SKM-1 (cell line): Measurements from ENCODE around the gene CUTC.
"Not testable (repeated sequence)": the region's sequence is repeated elsewhere in the genome, so short reads cannot be mapped to it uniquely, and the experiment has no call there.

Source experiments
- DNase-seq: peaks from one replicate; lab custom pipeline; 2025; ENCODE audit not compliant: unreplicated experiment; lab: John Stamatoyannopoulos, UW

Gene CUTC

DNA sequence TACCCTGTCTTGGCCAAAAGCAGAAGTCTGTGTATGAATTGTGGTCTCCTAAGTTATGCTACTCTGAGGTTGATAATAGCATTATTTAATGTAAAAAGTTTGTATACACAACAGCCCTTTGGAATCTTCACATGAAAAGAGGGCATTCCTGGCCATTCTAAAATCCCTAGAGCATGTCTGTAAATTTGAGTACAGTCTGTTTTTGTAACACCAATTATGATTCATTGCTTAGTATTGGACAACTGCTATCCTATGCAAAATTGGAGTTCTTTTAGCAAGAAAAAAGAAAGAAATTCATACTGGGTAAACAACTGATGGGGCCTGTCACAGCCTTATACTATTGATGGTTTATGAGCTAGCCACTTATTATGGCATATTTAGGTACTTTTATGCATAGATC, 10.2 kb downstream of the CUTC start:
- no peak for DNase-seq

GRCh38 chr10:99742701-99743100, 10.7 kb downstream of the CUTC start:
- DNase-seq, result no peak

GRCh38 chr10:99743841-99744240, 11.8 kb downstream of the CUTC start:
- no peak for DNase-seq

- DNase-seq, result not testable (repeated sequence)
Measured at GRCh38 chr10:99746166-99746565, 14.1 kb downstream of the CUTC start.

GRCh38 chr10:99748823-99749451, 16.9 kb downstream of the CUTC start:
- no peak for DNase-seq

- no peak for DNase-seq
Measured at GRCh38 chr10:99750641-99751040, 18.6 kb downstream of the CUTC start.

DNA sequence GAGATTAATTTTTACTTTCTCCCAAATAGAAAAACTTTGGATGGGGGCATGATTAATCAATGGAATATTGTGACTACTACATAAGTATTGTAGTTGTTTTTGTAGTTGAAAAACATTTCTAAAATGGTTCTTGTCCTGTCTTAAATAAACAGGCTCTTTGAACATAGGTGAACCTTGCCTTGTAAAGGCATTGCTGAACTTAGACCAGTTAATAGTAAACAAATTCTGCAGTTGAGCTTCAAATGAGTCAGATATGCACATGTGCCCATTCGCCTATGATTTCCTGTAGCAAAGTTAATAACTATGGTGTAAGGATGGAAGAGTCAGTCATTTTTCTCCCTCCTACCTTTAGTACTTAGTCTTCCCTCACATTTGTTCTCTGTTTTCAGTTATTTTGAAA, 22.6 kb downstream of the CUTC start:
- DNase-seq, result no peak

DNA sequence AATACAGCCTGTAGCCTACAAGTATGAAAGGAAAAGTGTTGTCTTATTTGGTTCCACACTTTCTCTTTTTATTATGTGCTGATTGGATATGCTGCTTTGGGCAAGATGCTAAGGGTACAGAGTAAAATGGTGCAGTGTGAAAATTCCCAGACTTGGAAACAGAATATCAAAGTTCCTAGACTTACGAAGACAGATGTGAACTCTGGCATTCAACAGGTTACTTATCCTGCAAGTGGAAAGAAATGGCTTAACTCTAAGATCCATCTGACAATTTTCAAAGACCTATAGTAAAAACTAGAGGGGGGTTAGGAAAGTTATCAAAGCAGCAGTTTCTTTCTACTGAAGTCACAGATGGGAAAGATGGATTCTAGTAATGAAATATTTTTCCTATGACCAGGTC, 24.1 kb downstream of the CUTC start:
- DNase-seq, result no peak

DNA sequence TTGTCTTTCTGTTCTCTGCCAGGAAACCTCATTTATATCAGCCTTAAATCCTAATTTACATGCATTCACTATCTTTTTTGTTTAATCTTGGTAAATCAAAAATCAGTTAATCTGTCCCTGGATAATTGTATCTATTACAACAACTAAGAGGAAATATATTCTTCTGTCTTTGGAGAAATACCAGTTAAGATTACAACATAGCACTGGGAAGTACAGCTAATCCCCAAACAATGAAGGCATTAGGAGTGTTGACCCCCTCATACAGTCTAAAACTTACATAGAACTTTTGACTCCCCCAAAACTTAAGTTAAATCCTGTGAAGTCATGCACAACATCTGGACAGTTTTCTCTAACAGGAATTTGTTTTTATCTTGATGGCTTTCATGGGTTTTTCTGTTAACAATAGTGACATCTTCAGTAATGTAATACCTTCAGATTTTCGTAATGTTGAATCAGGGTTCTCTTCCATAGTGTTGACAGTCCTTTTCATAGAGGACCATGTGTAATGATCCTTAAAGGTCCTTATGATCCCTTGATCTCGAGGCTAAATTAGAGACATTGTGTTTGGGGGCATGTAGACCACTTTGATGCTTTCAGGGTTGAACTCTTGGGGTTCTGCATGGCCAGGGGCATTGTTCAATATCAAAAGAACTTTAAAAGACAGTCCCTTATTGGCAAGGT, 26.3 kb downstream of the CUTC start:
- no peak for DNase-seq

GRCh38 chr10:99760321-99760720, 28.3 kb downstream of the CUTC start:
- DNase-seq, result no peak

GRCh38 chr10:99761365-99761764, 29.3 kb downstream of the CUTC start:
- no peak for DNase-seq

- no peak for DNase-seq
Measured at GRCh38 chr10:99765672-99766301, 33.8 kb downstream of the CUTC start.

- DNase-seq, result no peak
Measured at GRCh38 chr10:99766302-99766681, 34.3 kb downstream of the CUTC start.

DNA sequence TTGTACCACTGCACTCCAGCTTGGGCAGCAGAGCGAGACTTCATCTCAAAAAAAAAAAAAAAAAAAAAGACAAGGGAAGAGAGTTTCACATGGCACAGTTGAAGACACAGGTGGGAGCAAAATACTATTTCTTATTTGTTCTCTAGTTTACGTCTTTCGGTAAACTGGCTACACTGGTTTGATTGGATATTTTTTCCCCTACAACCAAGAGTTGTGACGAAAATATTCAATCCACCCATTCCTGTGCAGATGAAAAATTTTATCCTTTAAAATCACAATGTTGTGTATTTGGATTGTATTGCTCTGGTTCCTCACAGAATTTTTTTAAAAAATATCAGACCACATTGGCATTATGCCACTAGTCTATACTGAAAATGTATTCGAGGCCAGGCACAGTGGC, 35.9 kb downstream of the CUTC start:
- DNase-seq, result no peak

GRCh38 chr10:99768556-99768955, 36.5 kb downstream of the CUTC start:
- DNase-seq, result no peak

DNA sequence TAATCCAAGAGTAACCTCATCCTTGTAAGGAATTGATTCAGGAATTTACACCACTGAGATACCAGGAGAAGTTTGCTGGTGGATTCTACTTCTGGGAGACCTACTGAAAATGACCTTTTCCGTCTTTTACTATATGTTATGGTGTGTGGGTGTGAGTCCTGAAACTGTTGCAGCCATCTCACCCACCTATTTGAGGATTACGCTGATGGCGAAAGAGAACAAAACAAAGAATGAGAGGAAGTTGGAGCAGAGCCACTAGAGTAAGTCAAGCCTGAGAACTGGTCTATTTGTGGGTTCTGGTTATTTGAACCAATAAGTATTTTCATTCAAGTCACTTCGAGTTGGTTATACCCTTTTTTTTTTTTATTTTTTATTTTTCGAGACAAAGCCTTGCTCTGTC, 37.7 kb downstream of the CUTC start:
- no peak for DNase-seq

GRCh38 chr10:99770408-99771045, 38.5 kb downstream of the CUTC start:
- DNase-seq, result no peak

- DNase-seq, result no peak
Measured at GRCh38 chr10:99775850-99776249, 43.8 kb downstream of the CUTC start.

DNA sequence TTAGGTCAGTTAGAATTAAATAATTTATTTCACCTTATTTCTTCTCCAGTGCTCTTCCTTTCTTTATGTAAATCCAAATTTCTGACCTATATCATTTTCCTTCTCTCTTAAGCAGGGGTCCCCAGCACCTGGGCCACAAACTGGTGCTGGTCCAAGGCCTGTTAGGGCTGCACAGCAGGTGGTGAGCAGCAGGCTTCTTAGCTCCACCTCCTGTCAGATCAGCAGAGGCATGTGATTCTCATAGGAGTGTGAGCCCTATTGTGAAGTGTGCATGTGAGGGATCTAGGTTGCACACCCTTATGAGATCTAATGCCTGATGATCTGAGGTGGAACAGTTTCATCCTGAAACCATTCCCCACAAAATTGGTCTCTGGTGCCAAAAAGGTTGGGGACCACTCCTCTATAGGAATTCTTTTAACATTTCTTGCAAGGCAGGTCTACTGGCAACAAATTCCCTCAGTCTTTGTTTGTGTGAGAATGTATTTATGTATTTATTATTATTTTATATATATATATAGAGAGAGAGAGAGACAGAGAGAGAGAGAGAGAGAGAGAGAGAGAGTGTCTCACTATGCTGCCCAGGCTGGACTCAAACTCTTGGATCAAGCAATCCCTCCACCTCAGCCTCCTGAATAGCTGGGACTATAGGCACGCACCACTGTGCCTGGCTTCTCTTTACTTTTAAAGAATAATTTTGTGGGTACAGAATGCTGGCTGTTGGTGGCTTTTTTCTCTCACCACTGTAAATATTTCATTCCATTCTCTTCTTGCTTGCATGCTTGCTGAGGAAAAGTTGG, 46.1 kb downstream of the CUTC start:
- no peak for DNase-seq

GRCh38 chr10:99779335-99779734, 47.3 kb downstream of the CUTC start:
- DNase-seq, result peak; percentile 86

DNA sequence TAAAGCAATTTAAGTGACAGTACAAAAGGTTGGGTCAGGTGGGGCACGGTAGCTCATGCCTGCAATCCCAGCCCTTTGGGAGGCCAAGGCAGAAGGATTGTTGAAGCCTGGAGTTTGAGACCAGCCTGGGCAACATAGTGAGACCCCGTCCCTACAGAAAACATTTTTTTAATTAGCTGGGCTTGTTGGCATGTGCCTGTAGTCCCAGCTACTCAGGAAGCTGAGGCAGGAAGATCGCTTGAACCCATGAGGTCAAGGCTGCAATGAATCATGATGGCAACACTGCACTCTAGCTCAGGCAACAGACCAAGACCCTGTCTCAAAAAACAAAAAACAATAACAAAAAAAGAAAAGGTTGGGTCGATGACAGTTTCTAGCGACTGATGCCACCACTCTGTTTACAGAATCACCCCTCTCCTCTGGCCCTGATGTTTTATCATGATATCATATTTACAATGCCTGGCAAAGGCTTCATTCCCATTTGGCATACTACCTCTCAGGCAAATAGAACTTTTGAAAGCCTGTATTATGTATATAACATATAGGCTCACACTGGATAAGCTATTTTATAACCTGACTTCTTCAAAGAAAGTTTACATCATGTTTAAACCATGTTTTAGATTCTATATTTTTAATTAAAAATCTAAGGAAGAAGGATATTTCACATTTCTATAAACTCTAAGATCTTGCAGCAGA, 49.8 kb downstream of the CUTC start:
- DNase-seq, result no peak
